ENCODE measurements around the gene SULT1C3.

DNA sequence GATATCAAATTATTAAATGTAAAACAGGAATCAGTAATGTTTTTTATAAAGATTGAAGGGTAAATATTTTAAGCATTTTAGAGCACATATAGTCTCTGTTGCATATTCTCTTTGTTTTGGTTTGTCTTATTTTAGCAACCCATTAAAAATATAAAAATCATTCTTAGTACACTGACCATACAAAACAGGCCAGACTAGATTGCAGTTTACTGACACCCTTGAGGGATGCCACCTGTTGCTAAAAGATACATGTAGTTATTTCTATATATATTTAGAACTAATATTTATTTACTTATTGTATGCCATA, 44.7 kb upstream of the SULT1C3 start:
- TF ChIP-seq FOXM1 (IDR thresholded peaks at IDR 0.05; ENCODE audit: borderline replicate concordance) (no peak), CTBP1 (IDR thresholded peaks at IDR 0.05; ENCODE audit: borderline replicate concordance) (no peak), BHLHE40 (IDR thresholded peaks at IDR 0.05; ENCODE audit: borderline replicate concordance) (no peak), L3MBTL2 (conservative IDR thresholded peaks at IDR 0.05) (no peak), FOXK2 (IDR thresholded peaks at IDR 0.05) (no peak), SP1 (IDR thresholded peaks at IDR 0.05) (no peak), ELF4 (IDR thresholded peaks at IDR 0.05) (no peak), FOXA1 (IDR thresholded peaks at IDR 0.05) (no peak), LEF1 (IDR thresholded peaks at IDR 0.05; ENCODE audit: borderline replicate concordance) (no peak), HDGF (IDR thresholded peaks at IDR 0.05; ENCODE audit: borderline replicate concordance) (no peak), SUZ12 (IDR thresholded peaks at IDR 0.05) (no peak), ZNF384 (IDR thresholded peaks at IDR 0.05) (no peak), TARDBP (IDR thresholded peaks at IDR 0.05) (no peak)

Data from HEK293T (cell line).